ENCODE measurements around the gene SPTBN1. TPM values are rescaled to one million over a fixed set of nuclear protein-coding genes. Genes with fewer than 3 reads are reported as not detected.

Gene SPTBN1
- total and polyA plus RNA-seq, 5 donors from 2014 or later: 10.0 to 182 (median 19.6) TPM

DNA sequence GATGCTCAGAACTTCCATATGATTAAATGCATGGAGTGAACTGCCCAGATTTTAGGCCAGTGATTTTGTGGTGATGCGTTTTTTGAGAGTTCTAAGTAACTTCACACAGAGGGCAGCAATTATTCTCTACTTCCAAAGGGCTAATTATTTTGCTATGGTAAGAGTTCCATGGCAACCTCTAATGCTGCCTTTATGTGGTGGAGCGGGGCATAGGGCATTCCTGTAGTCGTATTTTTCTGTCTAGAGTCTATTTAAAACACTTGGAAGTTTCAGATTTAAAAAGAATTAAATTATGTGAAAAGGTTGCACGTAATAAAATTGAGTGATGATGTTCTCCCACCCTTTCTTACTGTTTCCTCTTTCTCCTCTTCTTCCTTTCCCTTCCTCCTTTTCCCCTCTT lies 203.4 kb downstream of the SPTBN1 start:
- H3K4me1 Mint-ChIP-seq: peaks cover 0 to 5% (median 2%) of the 10 kb centered on the region in 4 donors
- H3K27ac Mint-ChIP-seq: peak overlapping the region in 1 of 3 donors; percentile 35

DNA sequence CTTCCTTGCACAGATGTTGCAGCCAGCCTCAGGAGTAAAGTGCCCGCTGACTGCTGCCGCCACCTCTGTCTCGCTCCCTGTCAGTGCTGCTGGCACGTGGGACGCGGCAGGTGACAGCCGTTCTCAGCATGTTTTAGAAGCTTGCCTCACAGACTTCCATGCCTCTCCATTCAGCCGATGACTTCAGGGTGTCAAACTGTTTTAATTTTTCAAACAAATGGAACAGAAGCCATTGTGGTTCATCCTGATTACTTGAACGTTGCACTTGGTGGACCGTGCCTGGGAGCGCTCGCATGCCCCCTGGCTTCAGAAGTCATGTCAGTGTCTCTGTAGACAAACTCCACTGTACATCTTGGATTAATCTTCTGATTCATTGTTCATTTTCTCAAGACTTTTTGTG lies 204.6 kb downstream of the SPTBN1 start:
- no peak overlapping the region for H3K4me3 ChIP-seq (ENCODE audit: low read depth, low read length)
- H3K27ac ChIP-seq (ENCODE audit: insufficient read depth, low read length, poor library complexity, severe bottlenecking): no peak overlapping the region
- no peaks in the 10 kb centered on the region for H3K4me1 ChIP-seq (ENCODE audit: control insufficient read depth, insufficient read depth, low read length, poor library complexity, severe bottlenecking)
- ATAC-seq (ENCODE audit: low read depth in 2 of 2): no peak
- DNase-seq: no peak
- H3K4me3 Mint-ChIP-seq: no peak overlapping the region
- no peaks in the 10 kb centered on the region for H3K9me3 ChIP-seq (ENCODE audit: control insufficient read depth in 2 of 2, low read length in 2 of 2)
- H3K27ac Mint-ChIP-seq: peak overlapping the region in 1 of 3 donors; percentile 34
- H3K9me3 Mint-ChIP-seq: peaks cover 0 to under 1% (median 0%) of the 10 kb centered on the region in 7 donors
- H3K4me1 Mint-ChIP-seq: peaks cover 0 to 8% (median 4%) of the 10 kb centered on the region in 4 donors
- H3K36me3 Mint-ChIP-seq: peaks cover 74% of the 10 kb centered on the region
- H3K27me3 Mint-ChIP-seq: no peaks in the 10 kb centered on the region
- peaks cover 94% of the 10 kb centered on the region for H3K36me3 ChIP-seq (ENCODE audit: control insufficient read depth, insufficient read depth, low read length)
- H3K27me3 ChIP-seq (ENCODE audit: control insufficient read depth, insufficient read depth, low read length): no peaks in the 10 kb centered on the region

More for the DNA sequence above, 203.4 kb downstream of the SPTBN1 start:
- H3K4me3 ChIP-seq (ENCODE audit: low read depth, low read length): no peak overlapping the region
- H3K27ac ChIP-seq (ENCODE audit: insufficient read depth, low read length, poor library complexity, severe bottlenecking): no peak overlapping the region
- DNase-seq (no peak), ATAC-seq (ENCODE audit: low read depth in 2 of 2) (no peak)
- no peaks in the 10 kb centered on the region for H3K27me3 Mint-ChIP-seq
- no peaks in the 10 kb centered on the region for H3K9me3 ChIP-seq (ENCODE audit: control insufficient read depth in 2 of 2, low read length in 2 of 2)
- H3K9me3 Mint-ChIP-seq: peaks cover 0 to 2% (median 0%) of the 10 kb centered on the region in 7 donors
- no peaks in the 10 kb centered on the region for H3K4me1 ChIP-seq (ENCODE audit: control insufficient read depth, insufficient read depth, low read length, poor library complexity, severe bottlenecking)
- no peaks in the 10 kb centered on the region for H3K27me3 ChIP-seq (ENCODE audit: control insufficient read depth, insufficient read depth, low read length)
- H3K36me3 ChIP-seq (ENCODE audit: control insufficient read depth, insufficient read depth, low read length): peaks cover 99% of the 10 kb centered on the region
- peaks cover 75% of the 10 kb centered on the region for H3K36me3 Mint-ChIP-seq
- H3K4me3 Mint-ChIP-seq: no peak overlapping the region

DNA sequence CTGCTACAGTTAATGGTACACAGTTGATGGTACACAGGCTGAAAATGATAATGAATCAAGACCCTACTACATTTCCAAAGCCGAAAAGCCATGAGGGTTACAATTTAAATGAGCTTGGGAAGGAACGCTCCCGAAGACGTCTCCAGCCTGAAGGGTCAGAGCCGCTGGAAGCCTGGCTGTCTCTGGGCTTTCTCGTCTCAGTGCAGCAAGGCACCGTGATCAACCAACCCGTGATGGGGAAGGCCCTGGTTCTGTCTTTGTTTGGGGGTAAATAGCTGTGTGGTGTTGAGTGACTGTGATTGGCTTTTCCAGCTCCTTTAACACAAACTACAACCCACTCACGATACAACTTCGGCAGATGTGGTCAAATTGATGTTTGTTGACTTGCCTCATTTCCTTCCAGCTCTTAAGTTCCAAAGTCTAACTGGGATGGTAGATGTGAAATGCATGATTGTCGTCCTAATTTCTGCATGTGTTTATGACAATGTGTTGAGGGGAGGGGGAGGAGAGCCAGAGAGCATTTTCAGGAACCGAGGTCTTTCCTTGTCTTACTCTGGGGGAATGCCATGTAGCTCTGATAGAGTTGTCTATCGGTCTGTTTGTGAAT lies 207.4 kb downstream of the SPTBN1 start:
- no peak overlapping the region for H3K27ac ChIP-seq (ENCODE audit: insufficient read depth, low read length, poor library complexity, severe bottlenecking)
- ATAC-seq (ENCODE audit: low read depth in 2 of 2) (no peak), DNase-seq (no peak)
- Mint-ChIP-seq H3K9me3 (no peaks in the 10 kb centered on the region), H3K4me3 (no peak overlapping the region), H3K36me3 (peaks cover 80% of the 10 kb centered on the region), H3K27me3 (no peaks in the 10 kb centered on the region), H3K4me1 (peaks cover 2 to 8% (median 4%) of the 10 kb centered on the region in 4 donors), H3K27ac (peak overlapping the region in 1 of 3 donors; percentile 26)
- H3K27me3 ChIP-seq (ENCODE audit: control insufficient read depth, insufficient read depth, low read length): no peaks in the 10 kb centered on the region
- no peak overlapping the region for H3K4me3 ChIP-seq (ENCODE audit: low read depth, low read length)
- peaks cover 94% of the 10 kb centered on the region for H3K36me3 ChIP-seq (ENCODE audit: control insufficient read depth, insufficient read depth, low read length)
- H3K9me3 ChIP-seq (ENCODE audit: control insufficient read depth in 2 of 2, low read length in 2 of 2): no peaks in the 10 kb centered on the region
- no peaks in the 10 kb centered on the region for H3K4me1 ChIP-seq (ENCODE audit: control insufficient read depth, insufficient read depth, low read length, poor library complexity, severe bottlenecking)

- no peaks in the 10 kb centered on the region for H3K9me3 Mint-ChIP-seq
- H3K4me3 Mint-ChIP-seq: no peak overlapping the region
- no peak overlapping the region for H3K27ac ChIP-seq (ENCODE audit: insufficient read depth, low read length, poor library complexity, severe bottlenecking)
- H3K36me3 Mint-ChIP-seq: peaks cover 79% of the 10 kb centered on the region
- no peaks in the 10 kb centered on the region for H3K27me3 Mint-ChIP-seq
- peaks cover 94% of the 10 kb centered on the region for H3K36me3 ChIP-seq (ENCODE audit: control insufficient read depth, insufficient read depth, low read length)
- peaks cover 2 to 8% (median 4%) of the 10 kb centered on the region in 4 donors for H3K4me1 Mint-ChIP-seq
- H3K27me3 ChIP-seq (ENCODE audit: control insufficient read depth, insufficient read depth, low read length): no peaks in the 10 kb centered on the region
- H3K4me3 ChIP-seq (ENCODE audit: low read depth, low read length): no peak overlapping the region
- no peaks in the 10 kb centered on the region for H3K4me1 ChIP-seq (ENCODE audit: control insufficient read depth, insufficient read depth, low read length, poor library complexity, severe bottlenecking)
- DNase-seq: no peak
- no peaks in the 10 kb centered on the region for H3K9me3 ChIP-seq (ENCODE audit: control insufficient read depth in 2 of 2, low read length in 2 of 2)
- peak overlapping the region in 1 of 3 donors; percentile 32 for H3K27ac Mint-ChIP-seq
- ATAC-seq (ENCODE audit: low read depth in 2 of 2): no peak
Observed at GRCh38 chr2:54664238-54664786, 208.2 kb downstream of the SPTBN1 start.

DNA sequence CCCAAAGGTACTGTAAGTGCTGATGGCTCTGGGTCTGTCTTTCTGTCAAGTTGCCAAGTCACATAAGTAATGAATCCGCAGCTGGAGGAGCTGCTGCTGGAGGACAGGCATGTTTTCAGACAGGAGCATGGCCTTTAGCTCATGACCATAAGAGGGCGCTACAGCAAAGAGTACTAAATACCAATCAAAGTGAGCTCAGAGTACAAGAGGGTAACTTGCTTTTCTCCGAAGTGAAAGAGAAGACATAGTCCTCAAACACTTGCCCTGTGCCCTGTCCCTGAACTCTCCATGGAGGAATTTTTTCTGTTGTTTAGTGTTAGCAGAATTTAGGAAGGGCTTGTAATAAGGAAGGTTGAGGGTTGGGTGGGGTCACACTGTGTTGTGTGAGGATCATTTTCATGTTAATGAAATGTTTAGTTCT lies 209.3 kb downstream of the SPTBN1 start:
- H3K27me3 Mint-ChIP-seq: no peaks in the 10 kb centered on the region
- H3K27ac Mint-ChIP-seq: peak overlapping the region; percentile 26 to 92 (median 83)
- ATAC-seq (ENCODE audit: low read depth in 2 of 2) (peak in 1 of 2 donors; percentile 52), DNase-seq (peak in 2 of 3 donors; percentile 35 to 62)
- Histone ChIP-seq H3K27ac (ENCODE audit: insufficient read depth, low read length, poor library complexity, severe bottlenecking) (no peak overlapping the region), H3K27me3 (ENCODE audit: control insufficient read depth, insufficient read depth, low read length) (no peaks in the 10 kb centered on the region), H3K36me3 (ENCODE audit: control insufficient read depth, insufficient read depth, low read length) (peaks cover 94% of the 10 kb centered on the region), H3K4me3 (ENCODE audit: low read depth, low read length) (no peak overlapping the region), H3K4me1 (ENCODE audit: control insufficient read depth, insufficient read depth, low read length, poor library complexity, severe bottlenecking) (no peaks in the 10 kb centered on the region), H3K9me3 (ENCODE audit: control insufficient read depth in 2 of 2, low read length in 2 of 2) (no peaks in the 10 kb centered on the region)
- H3K9me3 Mint-ChIP-seq: no peaks in the 10 kb centered on the region
- peaks cover 2 to 8% (median 4%) of the 10 kb centered on the region in 4 donors for H3K4me1 Mint-ChIP-seq
- peaks cover 72% of the 10 kb centered on the region for H3K36me3 Mint-ChIP-seq
- H3K4me3 Mint-ChIP-seq: no peak overlapping the region

- DNase-seq: no peak
- peaks cover 2 to 8% (median 4%) of the 10 kb centered on the region in 4 donors for H3K4me1 Mint-ChIP-seq
- Histone ChIP-seq H3K4me1 (ENCODE audit: control insufficient read depth, insufficient read depth, low read length, poor library complexity, severe bottlenecking) (no peaks in the 10 kb centered on the region), H3K36me3 (ENCODE audit: control insufficient read depth, insufficient read depth, low read length) (peaks cover 89% of the 10 kb centered on the region), H3K27me3 (ENCODE audit: control insufficient read depth, insufficient read depth, low read length) (no peaks in the 10 kb centered on the region), H3K4me3 (ENCODE audit: low read depth, low read length) (no peak overlapping the region), H3K9me3 (ENCODE audit: control insufficient read depth in 2 of 2, low read length in 2 of 2) (no peaks in the 10 kb centered on the region), H3K27ac (ENCODE audit: insufficient read depth, low read length, poor library complexity, severe bottlenecking) (no peak overlapping the region)
- H3K4me3 Mint-ChIP-seq: no peak overlapping the region
- H3K27ac Mint-ChIP-seq: peak overlapping the region; percentile 26 to 91 (median 72)
- peaks cover 76% of the 10 kb centered on the region for H3K36me3 Mint-ChIP-seq
- ATAC-seq (ENCODE audit: low read depth in 2 of 2): no peak
- H3K9me3 Mint-ChIP-seq: no peaks in the 10 kb centered on the region
- no peaks in the 10 kb centered on the region for H3K27me3 Mint-ChIP-seq
Observed at GRCh38 chr2:54666131-54666633, 210.1 kb downstream of the SPTBN1 start.

DNA sequence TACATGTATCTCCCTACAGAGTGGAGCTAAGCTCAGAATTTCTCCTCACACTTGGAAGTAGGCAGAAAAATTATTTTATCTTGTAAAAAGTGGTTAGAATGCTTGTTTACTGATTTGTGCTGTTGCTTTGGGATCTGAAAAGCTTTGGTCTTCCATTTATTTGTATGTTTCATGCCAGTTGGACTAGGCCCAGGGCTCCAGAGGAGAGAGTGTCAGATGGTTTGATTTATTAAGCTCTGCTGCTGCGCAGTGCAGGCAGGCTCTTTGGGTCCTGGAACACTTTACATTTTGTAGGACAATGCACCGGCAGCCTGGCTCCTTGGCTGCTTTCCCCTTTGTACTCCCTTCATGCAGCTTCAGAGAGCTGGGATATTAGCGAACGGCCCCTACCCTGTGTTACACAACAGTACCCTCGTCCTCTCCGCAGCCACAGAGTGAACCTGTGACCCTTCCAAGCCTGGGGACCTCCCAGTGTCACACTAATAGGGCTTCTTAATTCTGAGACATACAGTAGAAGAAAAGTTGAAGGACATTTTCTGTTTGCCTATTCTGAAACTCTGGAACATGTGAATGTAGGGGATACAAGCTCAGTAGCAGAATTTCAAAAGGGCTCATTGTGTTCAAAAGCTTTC lies 210.6 kb downstream of the SPTBN1 start:
- no peak overlapping the region for H3K4me3 Mint-ChIP-seq
- no peaks in the 10 kb centered on the region for H3K9me3 Mint-ChIP-seq
- ATAC-seq (ENCODE audit: low read depth in 2 of 2): no peak
- Histone ChIP-seq H3K36me3 (ENCODE audit: control insufficient read depth, insufficient read depth, low read length) (peaks cover 83% of the 10 kb centered on the region), H3K27ac (ENCODE audit: insufficient read depth, low read length, poor library complexity, severe bottlenecking) (no peak overlapping the region), H3K27me3 (ENCODE audit: control insufficient read depth, insufficient read depth, low read length) (no peaks in the 10 kb centered on the region), H3K4me3 (ENCODE audit: low read depth, low read length) (no peak overlapping the region), H3K4me1 (ENCODE audit: control insufficient read depth, insufficient read depth, low read length, poor library complexity, severe bottlenecking) (no peaks in the 10 kb centered on the region), H3K9me3 (ENCODE audit: control insufficient read depth in 2 of 2, low read length in 2 of 2) (no peaks in the 10 kb centered on the region)
- no peak for DNase-seq
- peaks cover 0 to 8% (median 4%) of the 10 kb centered on the region in 4 donors for H3K4me1 Mint-ChIP-seq
- peak overlapping the region; percentile 26 to 91 (median 62) for H3K27ac Mint-ChIP-seq
- no peaks in the 10 kb centered on the region for H3K27me3 Mint-ChIP-seq
- peaks cover 72% of the 10 kb centered on the region for H3K36me3 Mint-ChIP-seq

All from CD4-positive, CD25-positive, alpha-beta regulatory T cell (primary cell).